ENCODE data around the gene ADGRA1. TPM values are rescaled to one million over a fixed set of nuclear protein-coding genes. Genes with fewer than 3 reads are reported as not detected.

Gene ADGRA1
- total RNA-seq, 4 donors from 2014 or later, result under 0.01 TPM; not detected in 3

DNA sequence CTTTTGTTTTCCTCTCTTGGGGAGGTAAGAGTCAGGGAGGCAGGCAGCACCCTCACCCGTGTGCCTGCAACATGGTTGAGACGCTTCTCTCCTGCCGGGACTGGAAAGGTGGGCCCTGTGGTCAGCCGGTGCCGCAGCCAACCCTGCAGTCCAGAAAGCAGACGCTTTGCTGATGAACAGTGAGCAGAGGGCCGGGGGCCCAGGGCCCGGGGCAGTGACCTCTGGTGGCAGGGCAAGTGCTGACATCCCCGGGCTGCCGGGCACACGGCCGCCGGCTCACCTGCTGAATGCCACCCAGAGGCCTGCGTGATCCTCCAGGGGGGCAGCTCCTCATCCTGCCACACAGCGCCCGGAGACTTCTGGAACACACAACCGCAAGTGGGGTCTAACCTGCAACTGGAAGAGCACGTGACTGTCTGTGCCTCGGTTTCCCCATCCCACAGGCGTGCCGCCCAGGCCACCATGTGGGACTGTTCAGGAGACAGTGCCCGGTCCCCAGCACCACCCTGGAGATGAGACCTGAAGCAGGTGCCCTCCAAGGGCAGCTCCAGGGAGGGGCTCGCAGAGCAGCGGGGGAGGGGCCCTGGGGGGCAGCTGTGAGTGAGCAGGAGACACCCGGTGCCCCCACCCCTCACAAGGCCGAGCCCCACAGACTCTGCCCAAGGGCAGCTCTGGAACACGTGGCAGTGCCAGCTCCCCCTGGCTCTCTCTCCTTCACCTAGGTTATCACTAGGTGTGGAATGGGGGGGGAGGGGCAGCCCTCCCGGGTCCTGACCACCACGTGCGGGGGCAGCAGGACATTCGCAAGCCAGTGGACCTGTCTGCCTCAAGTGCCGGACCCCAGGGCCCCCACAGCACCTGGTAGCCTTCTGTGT is 2.2 kb upstream of the ADGRA1 start:
- DNase-seq (ENCODE audit: low spot score in 2 of 2), result no peak
- H3K27ac ChIP-seq, result no peak overlapping the region
- 80% methylated on average over 23 to 27 of the region's 32 CpGs for WGBS, 2 donors
- H3K27me3 ChIP-seq, result peaks cover 0 to 75% of the 10 kb centered on the region in 2 donors
- no peak overlapping the region for H3K4me3 ChIP-seq
- no peaks in the 10 kb centered on the region for H3K9me3 ChIP-seq
- no peaks in the 10 kb centered on the region for H3K36me3 ChIP-seq
- TF ChIP-seq, protein P1, sequence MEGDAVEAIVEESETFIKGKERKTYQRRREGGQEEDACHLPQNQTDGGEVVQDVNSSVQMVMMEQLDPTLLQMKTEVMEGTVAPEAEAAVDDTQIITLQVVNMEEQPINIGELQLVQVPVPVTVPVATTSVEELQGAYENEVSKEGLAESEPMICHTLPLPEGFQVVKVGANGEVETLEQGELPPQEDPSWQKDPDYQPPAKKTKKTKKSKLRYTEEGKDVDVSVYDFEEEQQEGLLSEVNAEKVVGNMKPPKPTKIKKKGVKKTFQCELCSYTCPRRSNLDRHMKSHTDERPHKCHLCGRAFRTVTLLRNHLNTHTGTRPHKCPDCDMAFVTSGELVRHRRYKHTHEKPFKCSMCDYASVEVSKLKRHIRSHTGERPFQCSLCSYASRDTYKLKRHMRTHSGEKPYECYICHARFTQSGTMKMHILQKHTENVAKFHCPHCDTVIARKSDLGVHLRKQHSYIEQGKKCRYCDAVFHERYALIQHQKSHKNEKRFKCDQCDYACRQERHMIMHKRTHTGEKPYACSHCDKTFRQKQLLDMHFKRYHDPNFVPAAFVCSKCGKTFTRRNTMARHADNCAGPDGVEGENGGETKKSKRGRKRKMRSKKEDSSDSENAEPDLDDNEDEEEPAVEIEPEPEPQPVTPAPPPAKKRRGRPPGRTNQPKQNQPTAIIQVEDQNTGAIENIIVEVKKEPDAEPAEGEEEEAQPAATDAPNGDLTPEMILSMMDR (IDR thresholded peaks at IDR 0.05), result no peak
- TF ChIP-seq EP300 (IDR thresholded peaks at IDR 0.05) (no peak), POLR2A (IDR thresholded peaks at IDR 0.05) (no peak)
- H3K4me1 ChIP-seq, result peaks cover 0 to 19% (median 0%) of the 10 kb centered on the region in 4 donors

GRCh38 chr10:133086247-133086646 is 1.5 kb upstream of the ADGRA1 start:
- WGBS, 2 donors, result 33 to 73% methylated on average over 3 of the region's 12 CpGs
- Histone ChIP-seq H3K9me3 (no peaks in the 10 kb centered on the region), H3K36me3 (no peaks in the 10 kb centered on the region), H3K4me3 (no peak overlapping the region), H3K4me1 (peaks cover 0 to 19% (median 0%) of the 10 kb centered on the region in 4 donors), H3K27me3 (peaks cover 0 to 77% of the 10 kb centered on the region in 2 donors), H3K27ac (no peak overlapping the region)
- TF ChIP-seq, protein P1 (IDR thresholded peaks at IDR 0.05), result no peak
- TF ChIP-seq POLR2A (IDR thresholded peaks at IDR 0.05) (no peak), EP300 (IDR thresholded peaks at IDR 0.05) (no peak)
- no peak for DNase-seq (ENCODE audit: low spot score in 2 of 2)

GRCh38 chr10:133087045-133087678 is 562 bp upstream of the ADGRA1 start:
- no peak overlapping the region for H3K4me3 ChIP-seq
- peaks cover 0 to 19% (median 0%) of the 10 kb centered on the region in 4 donors for H3K4me1 ChIP-seq
- DNase-seq (ENCODE audit: low spot score in 2 of 2), result no peak
- no peak overlapping the region for H3K27ac ChIP-seq
- H3K27me3 ChIP-seq, result peaks cover 0 to 77% of the 10 kb centered on the region in 2 donors
- WGBS, 2 donors, result 41 to 43% methylated on average over 11 to 14 of the region's 16 CpGs
- H3K9me3 ChIP-seq, result no peaks in the 10 kb centered on the region
- TF ChIP-seq, protein P1 (IDR thresholded peaks at IDR 0.05), result no peak
- TF ChIP-seq EP300 (IDR thresholded peaks at IDR 0.05) (no peak), POLR2A (IDR thresholded peaks at IDR 0.05) (no peak)
- H3K36me3 ChIP-seq, result no peaks in the 10 kb centered on the region

DNA sequence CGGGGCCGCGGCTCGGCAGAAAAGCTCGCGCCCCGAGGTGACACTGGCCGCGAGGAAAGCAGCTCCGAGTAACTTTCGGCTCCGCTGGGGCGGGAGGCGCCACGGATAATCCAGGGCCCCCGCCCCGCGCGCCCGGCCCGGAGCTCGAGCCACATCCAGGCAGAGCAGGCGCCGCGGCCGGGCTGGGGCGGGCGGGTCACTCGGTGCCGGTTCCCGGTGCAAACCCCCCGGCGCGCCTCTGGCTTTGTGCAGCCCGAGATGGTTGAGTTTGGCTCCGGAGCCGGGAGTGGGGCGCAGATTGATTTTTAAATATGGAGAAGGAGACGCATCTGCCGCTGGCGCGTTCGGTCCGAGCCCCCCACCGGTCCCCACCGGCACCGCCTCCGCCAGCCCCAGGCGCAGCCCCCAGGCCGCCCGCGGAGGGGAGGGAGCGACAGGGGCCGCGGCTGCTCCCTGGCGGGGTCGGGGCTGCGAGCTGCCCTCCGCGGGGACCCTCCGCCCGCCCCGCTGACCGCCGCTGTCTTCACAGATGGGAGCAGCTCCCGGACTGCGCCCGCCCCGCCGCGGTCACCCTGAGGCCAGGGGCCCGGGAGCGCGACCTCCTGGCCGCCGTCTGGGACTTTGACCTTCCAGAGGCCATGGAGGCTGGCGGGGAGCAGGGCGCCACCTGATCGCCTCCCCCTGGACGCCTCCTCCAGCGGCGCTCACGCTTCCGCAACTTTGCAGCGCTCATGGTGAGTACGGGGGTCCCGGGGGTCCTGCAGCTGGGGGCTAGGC is 643 bp downstream of the ADGRA1 start:
- 1% methylated on average over 23 to 29 of the region's 87 CpGs for WGBS, 2 donors
- TF ChIP-seq, protein P1 (IDR thresholded peaks at IDR 0.05), result no peak
- TF ChIP-seq POLR2A (IDR thresholded peaks at IDR 0.05) (no peak), EP300 (IDR thresholded peaks at IDR 0.05) (no peak)
- Histone ChIP-seq H3K9me3 (no peaks in the 10 kb centered on the region), H3K27ac (no peak overlapping the region), H3K27me3 (peaks cover 0 to 67% of the 10 kb centered on the region in 2 donors), H3K4me1 (peaks cover 0 to 19% (median 0%) of the 10 kb centered on the region in 4 donors), H3K36me3 (no peaks in the 10 kb centered on the region), H3K4me3 (peak overlapping the region in 1 of 4 donors; percentile 23)
- no peak for DNase-seq (ENCODE audit: low spot score in 2 of 2)
